Upper lobe of left lung (tissue), 4 donors: ENCODE measurements around the gene KRIT1.

Experiments
- EP300 ChIP-seq, 4 donors: sonication (generic); formaldehyde crosslinking; IDR thresholded peaks; one replicate each; pipeline ENCODE4 v1.5.1; 2017; ENCODE audit warnings: antibody characterized with exemption in 4 of 4, control low read depth in 2 of 4
- POLR2A ChIP-seq, 4 donors: fragments of 450-650 bp; IDR thresholded peaks; one replicate each; pipeline ENCODE4 v1.5.1; 2016 to 2017; ENCODE audit warnings: antibody characterized with exemption in 4 of 4, mild to moderate bottlenecking in 2 of 4
- TF ChIP-seq, protein P1 (sequence below), 6 experiments: fragments of 450-650 bp in 4 of 6; fragments of 200-600 bp in 2 of 6; sonication (generic) in 2 of 6; IDR thresholded peaks; one replicate each; pipeline ENCODE4 v1.5.1; 2016 to 2019; ENCODE audit warnings: antibody characterized with exemption in 6 of 6

DNA sequence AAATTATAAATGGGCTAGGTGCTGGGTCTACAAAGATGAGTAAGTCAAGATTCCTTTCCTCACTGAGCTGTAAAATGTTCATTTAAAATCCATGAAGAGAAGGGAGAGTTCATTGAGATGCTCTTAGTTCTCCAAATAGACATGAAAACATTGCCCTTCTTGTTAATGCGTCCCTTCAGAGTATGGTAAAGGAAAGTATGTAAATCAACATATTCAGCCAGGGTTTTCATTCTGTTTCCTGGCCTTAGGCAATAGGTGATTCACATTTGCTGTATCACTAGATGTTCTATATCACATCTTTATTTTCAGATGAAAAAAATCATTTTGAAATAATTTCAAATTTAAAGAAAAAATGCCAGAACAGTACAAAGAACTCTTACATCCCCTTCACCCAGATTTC, 5.5 kb upstream of the KRIT1 start:
- no peak for TF ChIP-seq POLR2A (IDR thresholded peaks at IDR 0.05)
- TF ChIP-seq, protein P1, sequence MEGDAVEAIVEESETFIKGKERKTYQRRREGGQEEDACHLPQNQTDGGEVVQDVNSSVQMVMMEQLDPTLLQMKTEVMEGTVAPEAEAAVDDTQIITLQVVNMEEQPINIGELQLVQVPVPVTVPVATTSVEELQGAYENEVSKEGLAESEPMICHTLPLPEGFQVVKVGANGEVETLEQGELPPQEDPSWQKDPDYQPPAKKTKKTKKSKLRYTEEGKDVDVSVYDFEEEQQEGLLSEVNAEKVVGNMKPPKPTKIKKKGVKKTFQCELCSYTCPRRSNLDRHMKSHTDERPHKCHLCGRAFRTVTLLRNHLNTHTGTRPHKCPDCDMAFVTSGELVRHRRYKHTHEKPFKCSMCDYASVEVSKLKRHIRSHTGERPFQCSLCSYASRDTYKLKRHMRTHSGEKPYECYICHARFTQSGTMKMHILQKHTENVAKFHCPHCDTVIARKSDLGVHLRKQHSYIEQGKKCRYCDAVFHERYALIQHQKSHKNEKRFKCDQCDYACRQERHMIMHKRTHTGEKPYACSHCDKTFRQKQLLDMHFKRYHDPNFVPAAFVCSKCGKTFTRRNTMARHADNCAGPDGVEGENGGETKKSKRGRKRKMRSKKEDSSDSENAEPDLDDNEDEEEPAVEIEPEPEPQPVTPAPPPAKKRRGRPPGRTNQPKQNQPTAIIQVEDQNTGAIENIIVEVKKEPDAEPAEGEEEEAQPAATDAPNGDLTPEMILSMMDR (IDR thresholded peaks at IDR 0.05): no peak
- no peak for TF ChIP-seq EP300 (IDR thresholded peaks at IDR 0.05)
